GM12878 (cell line): ENCODE data around the gene ITGAD. TPM values are rescaled to one million over a fixed set of nuclear protein-coding genes. Genes with fewer than 3 reads are reported as not detected.

ENCODE experiments used
- ATAC-seq: fragments of 200-7000 bp; cut with Tn5 transposase; 3 replicates; pipeline ENCODE4 v1.9.1; 2020; ENCODE audit warnings: mild to moderate bottlenecking, moderate library complexity
- BruUV-seq: library from RNA; stranded (reverse); fragments of 400-500 nt; replicated peaks from 2 replicates; lab custom pipeline; 2021; lab: Mats Ljungman, UMichigan
- CTCF ChIA-PET: fragments of 300-600 bp; sonication (Branson Sonifier 250); formaldehyde crosslinking; extraction: SDS; loops from one replicate; lab custom pipeline; 2021; ENCODE audit warnings: inconsistent platforms; lab: Yijun Ruan, JAX
- POLR2A ChIA-PET: fragments of 350-600 bp; formaldehyde crosslinking; extraction: SDS; loops from one replicate; lab custom pipeline; 2021; ENCODE audit warnings: inconsistent platforms; lab: Charles Lee
- RAD21 ChIA-PET: fragments of 300-600 bp; sonication (Branson Sonifier 250); formaldehyde crosslinking; loops from one replicate; lab custom pipeline; 2023; ENCODE audit warnings: antibody characterized with exemption; ENCODE audit not compliant: unreplicated experiment; lab: Charles Lee
- SMC1A ChIA-PET: fragments of 300-600 bp; sonication (Branson Sonifier 250); formaldehyde crosslinking; loops from one replicate; lab custom pipeline; 2023; ENCODE audit not compliant: unreplicated experiment, uncharacterized antibody; lab: Charles Lee
- DNase-seq: peaks from one replicate; pipeline ENCODE4 v3.0.0-alpha.2; 2011; ENCODE audit warnings: low read depth, low spot score
- FAIRE-seq: peaks from 3 replicates; lab custom pipeline; 2011; peaks lifted over from hg19 to GRCh38; lab: Jason Lieb, UNC
- H2AFZ ChIP-seq: 2 replicates; pipeline ENCODE4 v1.6.0; 2011; ENCODE audit warnings: low read depth, low read length, control low read depth; ENCODE audit not compliant: control insufficient read depth
- H3K27ac ChIP-seq: 2 replicates; pipeline ENCODE4 v1.5.1; 2011; ENCODE audit warnings: control low read depth; ENCODE audit not compliant: control insufficient read depth, insufficient read depth
- H3K27me3 ChIP-seq, 2 experiments: replicated peaks in 1 of 2; 2 replicates each; pipeline versions ENCODE4 v1.6.0 to v1.6.1; 2011; ENCODE audit warnings: low read length in 1 of 2; ENCODE audit not compliant: control insufficient read depth in 2 of 2, insufficient read depth in 2 of 2
- H3K36me3 ChIP-seq, 2 experiments: 2 replicates each; pipeline ENCODE4 v1.5.1; 2011; ENCODE audit warnings: low read length in 1 of 2; ENCODE audit not compliant: control insufficient read depth in 2 of 2, insufficient read depth in 2 of 2
- H3K4me1 ChIP-seq: 2 replicates; pipeline ENCODE4 v1.6.1; 2011; ENCODE audit warnings: mild to moderate bottlenecking, low read length, moderate library complexity, mixed read lengths; ENCODE audit not compliant: control insufficient read depth, insufficient read depth
- H3K4me2 ChIP-seq: 2 replicates; pipeline ENCODE4 v1.6.0; 2011; ENCODE audit warnings: control low read depth; ENCODE audit not compliant: control insufficient read depth, insufficient read depth
- H3K4me3 ChIP-seq: fragments of 200-600 bp; sonication (generic); 2 replicates; pipeline ENCODE4 v1.5.1; 2016
- H3K79me2 ChIP-seq: 2 replicates; pipeline ENCODE4 v1.6.0; 2011; ENCODE audit warnings: low read length; ENCODE audit not compliant: control insufficient read depth, insufficient read depth
- H3K9ac ChIP-seq: 2 replicates; pipeline ENCODE4 v1.8.0; 2011; ENCODE audit warnings: low read length, control low read depth, mixed read lengths; ENCODE audit not compliant: control insufficient read depth, insufficient read depth
- H3K9me3 ChIP-seq: replicated peaks from 3 replicates; pipeline ENCODE4 v1.5.1; 2011; ENCODE audit warnings: mild to moderate bottlenecking, low read length; ENCODE audit not compliant: control insufficient read depth, insufficient read depth
- H4K20me1 ChIP-seq: 2 replicates; pipeline ENCODE4 v1.6.0; 2011; ENCODE audit not compliant: control insufficient read depth, insufficient read depth
- BCL11A ChIP-seq: IDR thresholded peaks from 2 replicates; pipeline ENCODE4 v1.6.1; 2011; ENCODE audit warnings: low read depth, low read length
- CREM ChIP-seq: IDR thresholded peaks from 2 replicates; pipeline ENCODE4 v1.6.1; 2014; ENCODE audit warnings: antibody characterized with exemption, low read depth
- CTCF ChIP-seq, 3 experiments: IDR thresholded peaks in 2 of 3; conservative IDR thresholded peaks in 1 of 3; 2 replicates each; pipeline ENCODE4 v1.5.1; 2011; ENCODE audit warnings: low read depth in 3 of 3, low read length in 3 of 3, mild to moderate bottlenecking in 3 of 3, control low read depth in 2 of 3, moderate library complexity in 2 of 3, inconsistent platforms in 1 of 3, mixed read lengths in 1 of 3; ENCODE audit not compliant: control insufficient read depth in 2 of 3, insufficient read depth in 1 of 3; ENCODE audit errors: extremely low read depth in 1 of 3
- EED ChIP-seq: sonication (generic); IDR thresholded peaks from 2 replicates; pipeline ENCODE4 v1.6.1; 2016; ENCODE audit warnings: antibody characterized with exemption, low read depth
- EP300 ChIP-seq, 2 experiments: fragments of 150-350 bp in 1 of 2; IDR thresholded peaks; 2 replicates each; pipeline ENCODE4 v1.6.1; 2011 to 2012; ENCODE audit warnings: low read depth in 2 of 2, low read length in 2 of 2, borderline replicate concordance in 1 of 2, improper control_type of control experiment in 1 of 2, inconsistent platforms in 1 of 2; ENCODE audit not compliant: control insufficient read depth in 1 of 2
- EZH2 ChIP-seq: IDR thresholded peaks from 2 replicates; pipeline ENCODE4 v1.6.1; 2012; ENCODE audit warnings: low read depth, mild to moderate bottlenecking, control low read depth, inconsistent platforms, low read length, borderline replicate concordance; ENCODE audit not compliant: control insufficient read depth
- FOS ChIP-seq: IDR thresholded peaks from 3 replicates; pipeline ENCODE4 v1.6.1; 2011; ENCODE audit warnings: borderline replicate concordance; ENCODE audit not compliant: insufficient read length; ENCODE audit errors: extremely low read depth
- IKZF1 ChIP-seq: fragments of 450-650 bp; conservative IDR thresholded peaks from 2 replicates; pipeline ENCODE4 v1.6.1; 2017; ENCODE audit warnings: antibody characterized with exemption, mild to moderate bottlenecking
- MTA3 ChIP-seq: IDR thresholded peaks from 2 replicates; pipeline ENCODE4 v1.6.1; 2012; ENCODE audit warnings: low read length, inconsistent platforms, borderline replicate concordance
- MYC ChIP-seq: IDR thresholded peaks from 2 replicates; pipeline ENCODE4 v1.6.1; 2011; ENCODE audit warnings: mild to moderate bottlenecking, low read length, moderate library complexity, inconsistent platforms; ENCODE audit not compliant: insufficient read depth, insufficient replicate concordance, insufficient read length, severe bottlenecking
- NFXL1 ChIP-seq: fragments of 450-650 bp; IDR thresholded peaks from 2 replicates; pipeline ENCODE4 v1.6.1; 2017; ENCODE audit warnings: antibody characterized with exemption, mild to moderate bottlenecking, borderline replicate concordance
- RB1 ChIP-seq: fragments of 450-650 bp; formaldehyde crosslinking; IDR thresholded peaks from 2 replicates; pipeline ENCODE4 v1.6.1; 2017; ENCODE audit warnings: mild to moderate bottlenecking, borderline replicate concordance
- RFX5 ChIP-seq: IDR thresholded peaks from 2 replicates; pipeline ENCODE4 v1.6.1; 2011; ENCODE audit warnings: low read depth, low read length, improper control_type of control experiment
- SREBF1 ChIP-seq: IDR thresholded peaks from 2 replicates; pipeline ENCODE4 v1.6.1; 2012; ENCODE audit warnings: mild to moderate bottlenecking, low read length
- TARDBP ChIP-seq: IDR thresholded peaks from 2 replicates; pipeline ENCODE4 v1.6.1; 2016; ENCODE audit warnings: borderline replicate concordance
- TCF3 ChIP-seq: IDR thresholded peaks from 2 replicates; pipeline ENCODE4 v1.6.1; 2012; ENCODE audit warnings: low read depth, mild to moderate bottlenecking, low read length, borderline replicate concordance; ENCODE audit not compliant: insufficient read depth
- ZBTB33 ChIP-seq: fragments of 450-650 bp; IDR thresholded peaks from 2 replicates; pipeline ENCODE4 v1.6.1; 2017; ENCODE audit warnings: mild to moderate bottlenecking
- ZNF24 ChIP-seq: fragments of 450-650 bp; IDR thresholded peaks from 2 replicates; pipeline ENCODE4 v1.6.1; 2017; ENCODE audit warnings: antibody characterized with exemption, mild to moderate bottlenecking
- WGBS: methylation state at CpG from one replicate; pipeline ENCODE4 v1.1.6; 2016; ENCODE audit warnings: low lambda C conversion rate; ENCODE audit not compliant: insufficient replicate concordance, insufficient coverage; ENCODE audit errors: missing lambda C conversion rate; 5-methylcytosine and 5-hydroxymethylcytosine counted together
- in situ Hi-C: fragments of 300-500 bp; cut with MboI; formaldehyde crosslinking; loops from 9 replicates; pipeline ENCODE4 v1.14.3; 2018; ENCODE audit warnings: mixed read lengths
- intact Hi-C: fragments of 100-400 bp; cut with micrococcal nuclease; formaldehyde crosslinking; loops from one replicate; pipeline ENCODE4 v1.14.2; 2022; ENCODE audit not compliant: unreplicated experiment
- polyA plus RNA-seq, 11 experiments: library from polyadenylated mRNA; depleted of rRNA in 4 of 11; unstranded in 6 of 11; stranded (reverse) in 5 of 11; fragments of >200 nt; fragmentation: Nextera tagmentation in 4 of 11; fragmentation: Illumina TruSeq in 1 of 11; extraction: Ambion mirVana in 4 of 11; extraction: Trizol in 1 of 11; gene quantifications; 1 replicate in 1 of 11; 2 replicates in 10 of 11; pipeline versions ENCODE4 v1.2.1 to v1.2.3, GENCODE V29; 2011 to 2016; ENCODE audit warnings: inconsistent platforms in 2 of 11, missing spikeins in 2 of 11, low read depth in 1 of 11
- total RNA-seq, 4 experiments: library from RNA; depleted of rRNA in 3 of 4; stranded (reverse); fragments of >200 nt in 3 of 4; fragmentation: Illumina TruSeq in 1 of 4; extraction: Trizol in 1 of 4; gene quantifications; 2 replicates each; pipeline versions ENCODE4 v1.2.1 to v1.2.3, GENCODE V29; 2013 to 2021

Gene ITGAD
- total and polyA plus RNA-seq, 10 of the 15 experiments (the other 5 are each of a cell fraction or from before 2014, with no cell fraction given): 0.29 to 4.0 (median 1.2) TPM

- TF ChIP-seq ZBTB33: no peak
- TF ChIP-seq RFX5: no peak
- no peak for TF ChIP-seq SREBF1
- TF ChIP-seq IKZF1: no peak
- TF ChIP-seq MTA3: no peak
- no peak for TF ChIP-seq CREM
- TF ChIP-seq BCL11A: no peak
Observed at GRCh38 chr16:31428638-31429247, 35.6 kb downstream of the ITGAD start (continued).

DNA sequence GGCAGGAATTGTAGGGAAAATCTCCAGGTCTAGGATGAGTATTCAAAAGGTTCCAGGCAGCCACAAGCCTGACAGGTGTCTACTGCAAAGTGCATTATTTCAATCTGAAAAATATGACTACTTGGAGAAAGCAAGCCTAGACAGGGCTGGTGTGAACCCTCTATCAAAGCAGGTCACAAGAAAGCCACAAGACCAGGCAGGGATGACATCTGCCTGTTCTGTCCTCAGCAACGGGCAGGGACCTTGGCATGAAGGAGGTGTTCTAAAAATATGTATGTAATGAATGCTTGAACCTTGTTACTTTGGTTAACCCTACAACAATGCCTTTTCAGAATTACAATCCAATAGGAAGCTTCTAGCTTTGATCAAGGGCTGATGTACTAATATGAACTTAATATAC, 36.2 kb downstream of the ITGAD start:
- ChIA-PET POLR2A (interaction anchor here (1.2 to 1.8 kb wide), 2 partner anchors 9 to 23 kb away, joined by 4 to 5 read pairs; no protein-coding TSS in a partner anchor), CTCF (interaction anchor here (0.8 to 4.8 kb wide), 10 partner anchors 8 to 487 kb away, joined by 3 to 20 read pairs (median 3); no protein-coding TSS in a partner anchor), RAD21 (interaction anchor here (0.6 to 3.2 kb wide), 3 partner anchors 10 to 44 kb away, joined by 3 to 20 read pairs (median 5); partner anchors contain the start of gene ZNF843), SMC1A (interaction anchor here (1.0 to 5.2 kb wide), 7 partner anchors 9 to 53 kb away, joined by 3 to 31 read pairs (median 6); partner anchors contain the start of gene ZNF843)
- no peaks in the 10 kb centered on the region for H3K4me1 ChIP-seq
- no peak overlapping the region for H3K4me3 ChIP-seq
- no peak overlapping the region for H3K4me2 ChIP-seq
- H3K79me2 ChIP-seq: no peaks in the 10 kb centered on the region
- in situ Hi-C loops (loop anchor here (25.0 kb wide), 1 partner anchor 442 kb away; the partner anchor contains the start of gene HSD3B7), intact Hi-C loops (no loop called here)
- ATAC-seq (peak; percentile 25; the same call in 2 of the 3 replicates), DNase-seq (no peak), FAIRE-seq (no peak)
- no peak overlapping the region for H3K9ac ChIP-seq
- WGBS: 0% methylated on average over 1 of the region's 1 CpG
- H2AFZ ChIP-seq: no peak overlapping the region
- no peaks in the 10 kb centered on the region for H3K27me3 ChIP-seq
- no peaks in the 10 kb centered on the region for H4K20me1 ChIP-seq
- H3K9me3 ChIP-seq: no peaks in the 10 kb centered on the region; the same call in 2 of the 3 replicates
- no peak overlapping the region for H3K27ac ChIP-seq
- BruUV-seq: no TSS peak
- no peaks in the 10 kb centered on the region for H3K36me3 ChIP-seq
- TF ChIP-seq MYC (no peak), EP300 (IDR thresholded peaks at IDR 0.05; ENCODE audit: borderline replicate concordance in 1 of 2, control insufficient read depth in 1 of 2, low read depth in 2 of 2, low read length in 2 of 2) (no peak), TCF3 (no peak), RB1 (no peak), TARDBP (no peak), ZNF24 (no peak), CTCF (IDR thresholded peaks at IDR 0.05 in 2 of 3, conservative IDR thresholded peaks at IDR 0.05 in 1 of 3; ENCODE audit: control insufficient read depth in 2 of 3, extremely low read depth in 1 of 3, insufficient read depth in 1 of 3, low read depth in 3 of 3, low read length in 3 of 3) (no peak), FOS (no peak), EED (no peak), EZH2 (no peak), NFXL1 (no peak)
